Thyroid gland (tissue), 4 donors: ENCODE measurements around the gene DPYSL4.

Experiments
- CTCF ChIP-seq, 6 experiments: fragments of 200-600 bp in 3 of 6; fragments of 450-650 bp in 3 of 6; sonication (generic) in 3 of 6; IDR thresholded peaks; one replicate each; pipeline ENCODE4 v1.5.1; 2016 to 2019; ENCODE audit warnings: antibody characterized with exemption in 6 of 6, mild to moderate bottlenecking in 2 of 6, inconsistent platforms in 1 of 6, moderate library complexity in 1 of 6
- POLR2A ChIP-seq, 2 donors: fragments of 450-650 bp; IDR thresholded peaks; one replicate each; pipeline ENCODE4 v1.6.1; 2017; ENCODE audit warnings: antibody characterized with exemption in 2 of 2, mild to moderate bottlenecking in 2 of 2, moderate library complexity in 1 of 2

DNA sequence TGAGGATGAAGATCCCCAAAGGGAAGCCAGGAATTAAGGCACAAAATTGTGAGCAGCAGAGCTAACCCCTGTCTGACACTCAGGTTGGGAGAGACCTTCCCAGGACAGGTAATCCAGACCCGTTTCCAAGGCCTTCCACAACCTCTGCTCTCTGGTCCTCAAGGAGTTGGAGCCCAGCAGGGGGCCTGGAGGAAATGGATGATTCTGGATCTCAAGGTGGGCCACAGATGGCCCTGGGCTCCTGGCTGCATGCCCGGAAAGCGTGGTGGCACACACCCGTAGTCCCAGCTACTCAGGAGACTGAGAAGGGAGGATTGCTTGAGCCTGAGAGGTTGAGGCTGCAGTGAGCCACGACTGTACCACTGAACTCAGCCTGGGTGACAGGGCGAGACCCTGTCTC is 42.3 kb downstream of the DPYSL4 start:
- TF ChIP-seq CTCF (IDR thresholded peaks at IDR 0.05) (no peak), POLR2A (IDR thresholded peaks at IDR 0.05) (no peak)
